DOHH2 (cell line): ENCODE results near the gene HAO1.
A peak's percentile ranks its signal among the peaks of the same experiment; 100 is the strongest.

Experiments used
- H3F3A ChIP-seq: fragments of 200-600 bp; sonication (generic), shearing (Covaris generic); 2 replicates; pipeline ENCODE4 v1.6.0; 2016; ENCODE audit warnings: antibody characterized with exemption, mild to moderate bottlenecking; ENCODE audit not compliant: control insufficient read depth, insufficient read depth
- H3K27ac ChIP-seq: fragments of 200-600 bp; sonication (generic); 2 replicates; pipeline ENCODE4 v1.5.1; 2014; ENCODE audit warnings: low read depth, mild to moderate bottlenecking, low read length, moderate library complexity
- H3K27me3 ChIP-seq: fragments of 200-600 bp; sonication (generic); 2 replicates; pipeline ENCODE4 v1.6.1; 2014; ENCODE audit warnings: mild to moderate bottlenecking, low read length, mixed read lengths; ENCODE audit not compliant: control insufficient read depth
- H3K36me3 ChIP-seq: fragments of 200-600 bp; sonication (generic); 2 replicates; pipeline ENCODE4 v1.6.1; 2014; ENCODE audit warnings: mild to moderate bottlenecking, low read length, moderate library complexity, mixed read lengths; ENCODE audit not compliant: control insufficient read depth
- H3K4me1 ChIP-seq: fragments of 200-600 bp; sonication (generic); 2 replicates; pipeline ENCODE4 v1.6.1; 2014; ENCODE audit warnings: mild to moderate bottlenecking, low read length, mixed read lengths; ENCODE audit not compliant: control insufficient read depth
- H3K4me2 ChIP-seq: fragments of 200-600 bp; sonication (generic); 2 replicates; pipeline ENCODE4 v1.6.0; 2014; ENCODE audit warnings: mild to moderate bottlenecking, low read length, moderate library complexity
- H3K4me3 ChIP-seq: fragments of 200-600 bp; sonication (generic); 2 replicates; pipeline ENCODE4 v1.5.1; 2014; ENCODE audit warnings: mild to moderate bottlenecking, low read length, mixed read lengths
- H3K79me2 ChIP-seq: fragments of 200-600 bp; sonication (generic); 2 replicates; pipeline ENCODE4 v1.6.1; 2014; ENCODE audit warnings: mild to moderate bottlenecking, low read length, mixed read lengths; ENCODE audit not compliant: control insufficient read depth
- H3K9me2 ChIP-seq: fragments of 200-600 bp; sonication (generic); replicated peaks from 2 replicates; pipeline ENCODE4 v1.6.1; 2014; ENCODE audit warnings: mild to moderate bottlenecking, low read length, mixed read lengths; ENCODE audit not compliant: control insufficient read depth
- H3K9me3 ChIP-seq: fragments of 200-600 bp; sonication (generic); 2 replicates; pipeline ENCODE4 v1.6.1; 2014; ENCODE audit warnings: antibody characterized with exemption, low read length, mixed read lengths; ENCODE audit not compliant: control insufficient read depth, insufficient read depth
- H4K20me1 ChIP-seq: fragments of 200-600 bp; sonication (generic); 2 replicates; pipeline ENCODE4 v1.6.0; 2014; ENCODE audit warnings: low read depth, mild to moderate bottlenecking, antibody characterized with exemption, low read length, moderate library complexity; ENCODE audit not compliant: control insufficient read depth, insufficient read depth
- CTCF ChIP-seq: fragments of 200-600 bp; sonication (generic); IDR thresholded peaks from one replicate; pipeline ENCODE4 v1.5.1; 2014; ENCODE audit warnings: antibody characterized with exemption, mild to moderate bottlenecking, low read depth, low read length; ENCODE audit not compliant: poor library complexity, severe bottlenecking
- EZH2phosphoT487 ChIP-seq: fragments of 200-600 bp; sonication (generic); IDR thresholded peaks from 2 replicates; pipeline ENCODE4 v1.6.1; 2017; ENCODE audit warnings: borderline replicate concordance, mild to moderate bottlenecking, antibody characterized with exemption, low read length, moderate library complexity, mixed read lengths

HAO1 gene

DNA sequence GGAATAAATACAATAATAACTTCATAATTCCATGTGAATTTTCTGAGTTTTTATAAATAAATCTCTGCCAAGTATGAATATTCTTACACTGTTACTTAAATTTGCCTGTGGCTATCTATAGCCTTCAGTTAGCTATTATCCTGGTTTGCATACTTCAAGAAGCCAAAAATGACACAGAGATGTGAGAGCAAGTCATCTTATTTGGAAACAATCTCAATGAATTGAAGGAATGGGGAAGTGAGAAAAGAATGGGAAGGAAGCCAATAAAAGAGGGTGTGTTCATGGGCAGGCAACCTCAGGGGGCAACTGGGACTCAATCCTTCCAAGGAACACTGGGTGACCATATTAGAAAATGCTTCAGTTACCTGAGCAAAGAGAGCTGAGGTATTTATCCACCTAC lies 9.9 kb downstream of the HAO1 start:
- Histone ChIP-seq H3K4me3 (no peak overlapping the region), H3K36me3 (no peaks in the 10 kb centered on the region), H3K79me2 (no peaks in the 10 kb centered on the region), H3K27me3 (0 out of 2 replicates have a peak, but pooled peaks cover 2% of the 10 kb centered on the region), H3K4me1 (peaks cover 17% of the 10 kb centered on the region), H3F3A (no peaks in the 10 kb centered on the region), H3K27ac (no peak overlapping the region), H3K9me2 (no peaks in the 10 kb centered on the region), H4K20me1 (no peaks in the 10 kb centered on the region), H3K4me2 (no peak overlapping the region), H3K9me3 (no peaks in the 10 kb centered on the region)
- no peak for TF ChIP-seq EZH2phosphoT487

- no peaks in the 10 kb centered on the region for H3K36me3 ChIP-seq
- no peak overlapping the region for H3K27ac ChIP-seq
- H3F3A ChIP-seq = no peaks in the 10 kb centered on the region
- H3K9me3 ChIP-seq = no peaks in the 10 kb centered on the region
- H3K79me2 ChIP-seq = no peaks in the 10 kb centered on the region
- H3K9me2 ChIP-seq = no peaks in the 10 kb centered on the region
- no peaks in the 10 kb centered on the region for H3K27me3 ChIP-seq
- H3K4me3 ChIP-seq = no peak overlapping the region
- H3K4me2 ChIP-seq = no peak overlapping the region
- no peak for TF ChIP-seq EZH2phosphoT487
- peak; percentile 45 for TF ChIP-seq CTCF
- H3K4me1 ChIP-seq = peaks cover 10% of the 10 kb centered on the region
- H4K20me1 ChIP-seq = no peaks in the 10 kb centered on the region
Measured at GRCh38 chr20:7926767-7927166, 13.5 kb downstream of the HAO1 start.

DNA sequence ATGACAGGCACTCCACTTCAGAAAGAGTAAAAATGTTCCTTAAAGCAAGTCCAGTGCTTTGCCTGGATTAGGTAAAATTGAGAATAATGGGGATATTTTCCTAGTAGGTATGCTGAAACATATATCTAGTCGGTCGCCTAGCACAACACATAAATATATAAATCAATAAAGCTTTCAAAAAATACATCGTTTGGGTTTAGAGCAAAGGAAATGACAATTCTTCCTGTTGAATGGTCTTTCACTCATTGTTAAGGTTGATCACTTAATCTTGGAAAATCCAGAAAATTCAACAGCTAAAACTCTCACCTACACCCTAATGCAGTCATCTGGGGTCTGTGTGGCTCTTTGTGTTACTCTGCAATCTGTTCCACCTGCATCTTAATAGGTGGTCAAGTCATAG lies 13.9 kb downstream of the HAO1 start:
- Histone ChIP-seq H3K4me1 (peaks cover 10% of the 10 kb centered on the region), H3K79me2 (no peaks in the 10 kb centered on the region), H3K9me2 (no peaks in the 10 kb centered on the region), H3K4me2 (no peak overlapping the region), H4K20me1 (no peaks in the 10 kb centered on the region), H3F3A (no peaks in the 10 kb centered on the region), H3K36me3 (no peaks in the 10 kb centered on the region), H3K4me3 (no peak overlapping the region), H3K9me3 (no peaks in the 10 kb centered on the region), H3K27me3 (no peaks in the 10 kb centered on the region), H3K27ac (no peak overlapping the region)
- no peak for TF ChIP-seq EZH2phosphoT487
- no peak for TF ChIP-seq CTCF

DNA sequence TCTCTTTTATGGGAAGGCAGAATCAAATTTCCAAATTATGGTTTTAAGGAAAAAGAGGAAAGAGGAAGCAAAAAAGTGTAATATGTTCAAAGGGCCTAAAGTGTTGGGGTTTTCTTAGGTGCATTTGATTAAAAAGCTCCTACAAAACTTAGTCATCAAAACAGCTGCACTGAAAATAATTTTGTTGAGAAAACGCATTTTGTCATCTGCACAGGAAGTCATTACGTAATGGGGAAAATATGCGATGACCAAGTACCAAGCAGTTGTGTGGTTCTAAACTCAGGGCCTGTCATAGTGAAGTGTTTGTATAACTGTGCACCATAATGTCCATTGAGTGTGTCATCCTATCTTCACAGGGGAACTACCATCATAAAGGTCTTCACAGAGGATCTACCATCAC lies 15.6 kb downstream of the HAO1 start:
- no peaks in the 10 kb centered on the region for H3K4me1 ChIP-seq
- H4K20me1 ChIP-seq = no peaks in the 10 kb centered on the region
- no peaks in the 10 kb centered on the region for H3K9me2 ChIP-seq
- no peaks in the 10 kb centered on the region for H3K36me3 ChIP-seq
- H3K4me3 ChIP-seq = no peak overlapping the region
- H3K27me3 ChIP-seq = no peaks in the 10 kb centered on the region
- no peak overlapping the region for H3K4me2 ChIP-seq
- no peaks in the 10 kb centered on the region for H3K9me3 ChIP-seq
- H3F3A ChIP-seq = no peaks in the 10 kb centered on the region
- TF ChIP-seq EZH2phosphoT487 = no peak
- no peak for TF ChIP-seq CTCF
- no peak overlapping the region for H3K27ac ChIP-seq
- no peaks in the 10 kb centered on the region for H3K79me2 ChIP-seq
